ENCODE results near the gene SPATA3.
"Not testable (repeated sequence)": the region's sequence is repeated elsewhere in the genome, so short reads cannot be mapped to it uniquely, and the experiment has no call there.

The SPATA3 gene

DNA sequence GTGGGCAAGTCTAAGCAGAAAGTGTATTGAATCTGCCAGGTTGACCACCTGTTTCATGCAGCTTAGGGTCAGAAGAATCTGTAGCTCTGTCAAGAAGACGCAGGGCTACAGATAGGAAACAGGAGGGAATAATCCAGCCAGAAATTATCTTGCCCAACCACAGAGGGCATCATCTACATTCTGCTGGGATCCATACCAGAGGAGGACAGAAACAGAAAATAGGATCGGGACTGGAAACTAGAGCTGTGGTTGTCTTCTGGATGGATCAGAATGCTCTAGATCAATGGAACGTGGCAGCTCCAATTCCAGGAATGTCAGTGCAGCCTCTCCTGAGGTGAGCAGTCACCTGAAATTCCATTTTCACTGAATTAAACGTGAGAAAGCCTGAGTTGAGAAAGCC, 3.6 kb downstream of the SPATA3 start:
- no peak for DNase-seq

DNA sequence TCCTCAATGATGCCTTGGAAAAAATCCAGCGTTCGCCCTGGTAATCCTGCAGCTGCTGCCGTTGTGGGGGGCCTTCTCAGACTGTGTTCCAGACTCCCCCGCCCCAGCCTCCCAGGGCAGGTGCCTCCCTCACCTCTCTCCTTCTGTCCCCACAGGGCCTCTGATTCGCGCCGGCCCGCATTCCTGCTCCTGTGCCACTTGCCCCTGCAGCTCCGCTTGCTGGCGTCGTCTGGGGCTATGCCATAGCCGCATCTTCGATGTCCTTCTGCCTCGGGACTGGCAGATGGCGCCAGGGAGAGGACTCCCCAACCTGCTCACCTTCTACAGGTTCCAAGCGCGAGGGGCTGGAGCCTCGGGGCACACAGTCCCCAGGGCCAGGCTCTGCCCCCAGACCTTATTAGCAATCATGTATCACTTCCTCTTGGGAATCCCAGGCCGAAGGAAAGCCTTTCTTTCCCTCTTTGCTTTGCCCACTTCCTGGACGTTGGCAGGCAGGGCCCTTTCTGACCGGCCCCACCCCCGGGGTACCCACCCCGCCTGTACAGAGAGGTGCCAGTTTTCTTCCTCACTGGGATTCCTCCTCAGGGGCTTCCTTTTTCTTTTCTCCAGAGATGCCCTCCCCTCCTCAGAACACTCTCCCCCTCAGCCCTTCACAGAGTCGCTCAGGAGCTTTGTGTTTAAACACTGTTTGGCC, 4.4 kb downstream of the SPATA3 start:
- DNase-seq, result no peak

DNA sequence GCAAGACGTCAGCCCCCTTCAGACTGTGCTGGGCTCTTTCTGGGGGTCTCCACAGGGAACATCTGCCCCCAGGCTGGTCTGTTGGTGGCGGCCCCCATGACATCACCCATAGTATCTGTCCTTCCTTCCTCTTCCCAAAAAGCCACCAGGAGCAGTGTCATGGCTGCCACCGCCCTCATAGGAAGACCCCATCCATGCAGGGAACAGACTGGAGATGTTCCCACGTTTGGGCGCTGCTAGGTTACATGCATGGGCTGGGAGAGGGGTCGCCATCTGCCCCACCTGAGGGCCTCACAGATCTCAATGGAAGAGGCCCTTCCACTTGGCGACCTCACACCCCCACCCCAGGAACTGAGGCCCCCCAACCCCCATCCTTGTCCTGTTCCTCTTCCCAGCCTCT, 5.1 kb downstream of the SPATA3 start:
- no peak for DNase-seq

DNA sequence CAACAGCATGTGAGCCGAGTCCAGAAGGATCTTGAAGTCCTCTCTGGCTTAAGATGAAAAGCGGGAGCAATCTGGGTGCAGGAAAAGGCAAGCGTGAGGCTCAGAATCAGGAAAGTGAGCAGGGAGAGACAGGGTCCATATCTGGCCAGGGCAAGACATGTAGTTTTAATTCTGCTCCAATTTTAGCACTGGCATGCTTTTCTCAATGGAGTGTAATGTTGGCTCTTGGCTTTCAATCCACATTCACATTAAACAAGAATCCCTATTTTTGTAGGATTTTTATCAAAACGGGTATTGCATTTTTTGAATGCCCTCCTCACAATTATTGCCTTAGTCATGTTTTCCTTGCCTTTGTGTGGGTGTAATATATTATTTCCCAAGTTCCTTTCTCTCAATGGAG, 6.0 kb downstream of the SPATA3 start:
- no peak for DNase-seq

DNA sequence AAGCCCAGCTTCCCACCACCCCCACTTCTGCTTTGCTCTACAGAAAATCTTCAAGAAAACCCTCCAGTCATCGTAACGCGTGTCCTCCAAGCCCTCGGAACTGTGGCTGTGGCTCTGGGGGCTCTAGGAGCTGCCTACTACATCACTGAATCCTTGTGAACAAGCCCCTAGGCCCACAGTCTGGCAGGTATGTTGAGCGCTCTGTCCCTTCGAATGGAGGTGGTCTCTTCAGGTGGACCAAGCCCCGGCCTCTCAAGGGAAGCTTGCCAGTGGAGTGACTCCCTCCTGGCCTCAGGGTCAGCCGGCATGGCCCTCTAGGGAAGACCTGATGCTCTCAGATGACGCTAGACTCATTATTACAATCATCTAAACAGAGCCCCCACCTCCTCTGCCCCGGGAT, 6.7 kb downstream of the SPATA3 start:
- DNase-seq, result no peak

DNA sequence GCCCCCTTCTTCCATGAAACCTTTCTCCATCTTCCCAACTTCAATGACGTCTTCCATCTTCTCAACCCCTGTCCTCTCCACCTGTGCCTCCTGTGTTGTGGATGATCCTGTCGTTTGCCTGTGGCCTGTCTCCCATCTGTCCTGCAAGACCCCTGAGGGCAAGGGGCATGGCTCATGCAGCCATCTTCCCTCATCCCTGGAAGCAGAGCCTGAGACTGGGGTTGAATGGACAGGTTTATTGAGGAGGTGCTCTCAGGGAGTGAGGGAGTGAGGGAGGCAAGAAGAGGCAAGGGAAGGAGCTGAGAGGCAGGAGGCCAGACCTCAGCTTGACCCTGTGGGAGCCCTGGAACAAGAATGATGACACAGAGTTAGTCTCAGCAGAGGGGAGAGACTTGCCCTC, 7.3 kb downstream of the SPATA3 start:
- DNase-seq, result no peak

DNA sequence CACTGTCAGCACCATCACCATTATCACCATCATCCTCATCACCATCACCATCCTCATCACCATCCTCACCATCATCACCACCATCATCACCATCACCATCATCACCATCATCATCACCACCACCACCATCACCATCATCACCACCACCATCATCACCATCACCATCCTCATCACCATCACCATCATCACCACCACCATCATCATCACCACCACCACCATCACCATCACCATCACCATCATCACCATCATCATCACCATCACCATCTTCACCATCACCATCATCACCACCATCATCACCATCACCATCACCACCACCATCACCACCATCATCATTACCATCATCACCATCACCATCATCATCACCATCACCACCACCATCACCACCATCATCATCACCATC, 9.0 kb downstream of the SPATA3 start:
- not testable (repeated sequence) for DNase-seq

DNA sequence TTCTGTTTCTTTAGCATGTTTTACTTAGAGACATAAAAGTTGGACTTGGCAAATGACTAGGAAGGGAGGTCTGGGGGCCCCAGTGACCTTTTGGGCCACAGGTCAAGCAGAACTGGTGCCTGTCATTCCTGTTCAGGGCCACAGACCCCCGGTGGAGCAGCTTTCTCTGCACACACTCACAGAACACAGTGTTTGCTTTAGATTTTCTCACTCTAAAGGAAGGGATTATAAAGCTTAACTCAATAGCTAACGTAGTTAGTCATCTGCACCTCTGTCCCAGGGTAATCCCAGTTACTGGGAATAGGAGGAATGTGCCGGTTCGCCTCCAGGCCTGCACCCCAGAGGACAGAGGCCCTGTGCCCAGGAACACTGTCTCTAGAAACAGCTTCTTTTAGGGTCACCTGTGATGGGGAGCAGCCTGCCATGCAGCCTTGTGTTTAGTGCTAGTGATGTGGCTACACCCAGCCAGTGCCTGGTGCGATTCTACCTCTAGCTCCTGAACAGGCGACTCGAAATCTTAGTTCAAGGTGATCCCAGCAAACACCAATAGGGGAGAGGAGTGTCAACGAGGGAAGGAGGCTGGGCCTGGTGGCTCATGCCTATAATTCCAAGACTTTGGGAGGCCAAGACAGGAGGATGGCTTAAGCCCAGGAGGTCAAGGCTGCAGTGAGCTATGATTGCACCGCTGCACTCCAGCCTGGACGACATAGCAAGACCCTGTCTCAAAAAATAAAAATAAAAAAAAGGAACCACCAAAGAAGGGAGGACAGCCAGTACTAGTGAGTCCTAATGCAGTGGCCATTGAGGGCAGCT, 11.6 kb downstream of the SPATA3 start:
- no peak for DNase-seq

DNA sequence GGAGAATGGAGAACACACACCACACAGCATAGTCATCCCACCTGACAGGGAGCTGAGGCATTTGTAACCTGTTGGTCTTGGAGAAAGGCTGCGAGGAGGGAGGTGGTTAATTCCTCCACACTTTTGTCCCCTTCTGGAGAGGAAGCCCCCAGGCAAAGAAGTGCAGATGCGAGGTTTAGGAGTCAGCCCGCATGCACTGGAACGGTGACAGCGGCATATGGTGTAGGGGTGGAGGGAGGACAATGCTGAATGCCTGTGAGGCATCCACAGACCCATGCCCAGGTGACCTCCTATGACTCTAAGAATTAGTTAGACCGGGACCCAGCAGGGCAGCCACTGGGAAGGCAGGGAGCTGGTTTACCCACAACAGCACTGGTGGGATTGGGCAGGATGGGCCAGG, 12.2 kb downstream of the SPATA3 start:
- DNase-seq, result no peak

DNA sequence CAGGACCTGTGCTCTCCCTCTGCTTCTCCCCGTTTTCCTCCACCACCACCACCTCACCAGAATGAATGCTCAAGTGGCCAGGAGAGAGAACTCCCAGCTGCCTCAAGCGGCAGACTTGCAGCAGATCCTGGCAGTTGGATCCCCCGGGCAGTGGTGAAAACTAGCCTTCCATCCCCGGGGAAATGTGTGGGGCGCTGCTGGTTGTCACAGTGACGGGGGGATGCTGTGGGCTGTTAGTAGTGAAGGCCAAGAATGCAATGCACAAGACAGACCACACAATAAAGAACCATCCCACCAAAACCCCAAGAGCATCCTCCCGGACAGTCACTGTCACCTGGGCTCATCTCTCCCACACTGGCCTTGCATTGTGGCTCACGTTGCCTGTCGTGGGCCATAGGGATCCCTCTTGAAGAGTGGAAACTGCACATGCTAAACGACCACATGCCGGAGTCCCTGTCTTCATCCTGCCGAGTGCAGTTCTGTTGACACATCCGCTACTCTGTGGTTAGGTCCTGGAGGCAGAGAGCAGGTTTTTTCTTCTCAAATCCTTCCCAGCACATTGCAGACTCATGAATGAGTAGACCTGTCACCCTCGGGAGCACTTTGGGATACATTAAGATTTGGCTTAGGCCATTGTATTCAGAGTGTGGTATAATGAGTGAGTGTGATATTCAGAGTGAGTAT, 13.5 kb downstream of the SPATA3 start:
- no peak for DNase-seq

DNA sequence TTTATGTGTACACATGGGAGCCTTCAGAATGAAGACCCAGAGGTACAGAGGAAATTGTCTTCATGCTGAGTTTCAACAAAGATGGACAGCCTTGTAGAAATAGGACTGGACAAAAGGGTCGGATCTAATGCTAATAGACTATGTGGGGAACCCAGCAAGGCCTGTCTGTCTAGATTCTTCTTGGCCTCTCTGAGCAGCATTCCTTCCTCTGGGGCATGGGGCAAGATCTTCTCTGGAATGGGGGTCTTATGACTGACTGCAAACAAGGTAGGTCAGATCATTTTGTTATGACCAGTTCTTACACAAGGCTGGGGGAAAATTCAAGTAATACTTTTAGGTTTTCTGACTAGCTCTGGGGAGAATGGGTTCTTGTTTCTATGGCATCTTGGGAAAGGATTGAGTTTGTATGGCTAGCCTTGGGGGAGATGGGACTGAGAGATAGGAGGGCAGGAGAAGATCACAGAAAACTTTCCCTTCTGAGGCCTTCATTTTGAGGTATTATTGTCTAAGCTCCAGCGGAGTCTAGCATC, 14.3 kb downstream of the SPATA3 start:
- DNase-seq, result no peak

DNA sequence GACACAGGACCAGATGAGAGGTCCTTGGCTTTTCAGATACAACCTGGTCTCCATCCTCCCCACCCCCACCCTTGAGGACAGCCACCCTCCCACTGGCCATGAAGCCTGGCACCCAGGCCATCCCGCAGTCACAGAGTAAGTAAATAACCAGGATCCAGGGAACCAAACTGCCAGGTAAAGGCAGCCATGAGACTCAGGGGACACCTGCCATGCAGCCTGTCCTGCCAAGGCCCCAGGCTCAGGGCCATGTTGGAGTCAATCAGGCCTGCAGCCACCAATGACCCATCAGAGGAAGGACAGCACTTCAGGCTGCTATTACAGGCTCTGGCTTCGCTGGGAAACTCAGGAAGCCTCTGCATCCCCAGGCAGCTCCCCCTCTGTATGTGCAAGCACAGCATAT, 15.6 kb downstream of the SPATA3 start:
- DNase-seq, result no peak

DNA sequence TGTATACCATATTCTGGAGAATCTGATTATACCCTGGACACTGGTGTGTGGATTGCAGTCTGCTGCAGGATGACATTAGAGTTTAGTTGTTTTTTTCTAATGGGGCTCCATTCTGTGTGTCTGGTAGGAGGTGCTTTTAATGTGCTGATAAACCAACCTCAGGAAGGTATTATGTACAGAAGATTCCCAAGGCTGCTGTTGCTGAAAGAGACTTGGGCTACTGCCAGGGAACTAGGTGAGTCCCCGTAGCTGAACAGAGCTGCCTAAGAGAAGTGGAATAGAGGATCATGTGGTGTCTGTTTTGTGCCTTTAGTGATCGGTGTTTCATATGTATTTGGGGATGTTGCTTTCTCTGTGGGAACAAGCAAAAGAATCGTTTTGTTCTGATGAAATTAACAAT, 16.5 kb downstream of the SPATA3 start:
- no peak for DNase-seq

DNA sequence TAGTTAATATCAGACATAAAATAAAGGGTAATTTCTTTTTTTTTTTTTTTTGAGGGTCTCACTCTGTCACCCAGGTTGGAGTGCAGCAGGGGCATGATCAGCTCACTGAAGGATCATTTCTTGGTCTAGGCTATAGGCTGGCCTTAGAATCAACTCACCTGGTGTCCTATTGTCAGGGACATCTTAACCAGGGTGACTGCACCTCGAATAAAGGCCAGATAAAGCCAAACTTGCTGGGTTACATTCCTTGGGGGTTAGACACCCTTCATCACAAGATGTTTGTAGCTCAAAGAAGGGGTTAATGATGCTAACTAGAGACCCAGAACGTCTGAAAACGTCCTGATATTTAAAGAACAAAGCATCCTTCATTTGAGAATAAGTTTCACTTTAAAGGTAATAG, 17.9 kb downstream of the SPATA3 start:
- no peak for DNase-seq

DNA sequence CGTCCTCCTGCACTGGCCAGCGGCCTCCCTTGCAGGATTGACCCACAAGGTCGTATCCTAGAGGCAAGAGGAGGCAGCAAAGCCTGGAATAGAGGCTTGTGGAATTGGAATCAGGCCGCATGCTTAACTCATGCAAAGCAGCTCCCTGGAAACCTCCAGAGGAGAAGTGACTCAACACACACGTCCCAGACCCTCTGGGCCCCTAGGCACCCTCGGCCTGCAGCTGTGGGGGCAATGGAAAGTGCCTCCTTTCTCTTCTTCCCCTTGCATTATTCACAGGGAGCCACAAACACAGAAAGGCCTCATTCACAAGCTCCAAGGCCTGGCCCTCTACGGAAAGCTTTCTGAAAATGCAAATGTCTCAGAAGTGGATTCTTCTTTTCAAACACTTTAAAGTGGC, 19.6 kb downstream of the SPATA3 start:
- no peak for DNase-seq

DNA sequence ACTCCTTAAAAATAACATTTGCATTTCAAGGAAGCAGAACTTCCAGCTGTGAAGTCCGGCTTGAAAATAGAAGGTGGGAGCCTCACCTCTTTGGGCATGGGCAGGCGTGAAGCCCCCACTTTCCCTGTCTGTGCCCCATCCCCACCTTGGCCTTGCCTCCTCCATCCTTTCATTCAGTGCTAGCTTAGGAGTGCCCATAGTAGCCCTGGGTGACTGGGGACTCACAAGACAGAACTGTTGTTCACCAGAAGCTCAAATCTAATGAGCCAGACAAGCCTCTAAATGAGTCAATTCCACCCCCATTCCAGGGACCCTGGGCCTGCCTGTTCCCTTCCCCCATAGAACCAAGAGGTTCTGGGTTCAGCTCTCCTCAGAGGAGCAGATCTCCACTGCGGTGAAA, 20.0 kb downstream of the SPATA3 start:
- DNase-seq, result no peak

DNA sequence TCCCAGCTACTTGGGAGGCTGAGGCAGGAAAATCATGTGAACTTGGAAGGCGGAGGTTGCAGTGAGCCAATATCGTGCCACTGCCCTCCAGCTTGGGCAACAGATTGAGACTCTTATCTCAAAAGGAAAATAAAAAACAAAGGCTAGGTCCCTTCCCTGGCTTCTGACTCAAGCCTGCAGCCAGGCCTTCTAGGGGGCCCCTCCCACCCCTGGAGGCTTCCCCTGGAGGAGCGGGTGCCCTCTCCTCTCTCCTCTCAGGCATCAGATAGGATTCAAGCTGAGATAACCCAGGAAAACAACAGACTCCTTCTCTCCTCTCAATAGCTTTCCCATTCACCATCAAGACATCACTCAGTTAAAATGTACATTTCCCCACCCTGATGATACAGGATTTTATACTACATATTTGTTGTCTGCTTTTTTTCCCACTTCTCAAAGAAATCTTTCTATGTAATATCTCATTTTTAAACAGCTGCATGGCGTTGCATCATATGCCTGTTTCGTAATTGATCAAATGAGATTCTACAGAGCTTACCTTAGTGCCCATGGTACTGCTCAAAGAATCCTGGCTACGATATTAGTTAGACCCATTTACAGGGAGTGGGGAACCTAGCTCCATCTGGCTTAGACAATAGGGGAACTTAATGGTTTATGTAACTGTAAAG, 20.8 kb downstream of the SPATA3 start:
- DNase-seq, result no peak

DNA sequence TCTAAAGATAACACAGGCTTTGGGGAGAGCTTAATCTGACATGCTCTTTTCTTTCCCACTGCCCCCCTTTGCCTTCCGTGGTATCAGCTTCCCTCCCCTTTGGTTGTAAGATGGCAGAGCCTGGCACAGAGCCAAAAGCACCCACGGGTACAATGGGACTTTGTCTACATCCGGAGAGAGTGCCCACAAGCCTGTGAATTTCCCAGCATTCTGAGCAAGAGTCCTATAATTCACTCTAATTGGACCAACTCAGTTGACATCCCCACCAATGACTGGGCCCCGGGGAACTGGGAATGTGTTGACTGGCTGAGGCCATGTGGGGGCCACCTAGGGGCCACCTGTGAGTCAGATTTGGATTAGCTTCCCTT, 21.3 kb downstream of the SPATA3 start:
- no peak for DNase-seq

DNA sequence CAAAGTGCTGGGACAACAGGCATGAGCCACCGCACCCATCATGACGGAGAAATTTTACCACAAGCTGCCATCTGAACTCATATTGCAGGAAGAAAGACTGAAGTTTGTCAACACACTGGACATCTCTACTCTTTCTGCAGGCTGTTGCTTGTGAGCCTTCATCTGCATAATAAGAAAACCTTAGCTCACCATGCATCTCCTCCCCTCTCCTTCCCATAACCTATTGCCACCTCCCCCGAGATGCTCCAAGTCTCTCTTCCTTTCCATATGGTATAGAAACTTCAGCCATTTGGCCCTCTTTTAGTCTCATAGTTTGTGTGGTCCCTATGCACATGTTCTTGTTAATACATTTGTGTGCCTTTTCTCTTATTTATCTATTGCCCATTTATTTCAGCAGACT, 22.3 kb downstream of the SPATA3 start:
- DNase-seq, result no peak

DNA sequence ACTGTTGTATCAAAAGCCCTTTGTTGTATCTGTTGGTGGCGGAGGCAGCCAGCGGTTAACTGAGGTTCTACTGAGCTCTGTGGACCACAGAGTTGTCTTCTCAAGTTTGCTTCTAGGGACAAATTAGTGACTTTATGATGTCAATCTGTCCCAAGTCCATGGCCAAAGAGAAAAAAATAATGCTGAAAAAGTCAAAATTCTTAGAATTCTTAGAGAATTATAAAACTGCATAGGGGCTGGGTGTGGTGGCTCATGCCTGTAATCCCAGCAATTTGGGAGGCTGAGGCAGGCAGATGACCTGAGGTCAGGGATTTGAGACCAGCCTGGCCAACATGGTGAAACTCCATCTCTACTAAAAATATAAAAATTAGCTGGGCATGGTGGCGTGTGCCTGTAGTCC, 29.1 kb downstream of the SPATA3 start:
- not testable (repeated sequence) for DNase-seq

DNA sequence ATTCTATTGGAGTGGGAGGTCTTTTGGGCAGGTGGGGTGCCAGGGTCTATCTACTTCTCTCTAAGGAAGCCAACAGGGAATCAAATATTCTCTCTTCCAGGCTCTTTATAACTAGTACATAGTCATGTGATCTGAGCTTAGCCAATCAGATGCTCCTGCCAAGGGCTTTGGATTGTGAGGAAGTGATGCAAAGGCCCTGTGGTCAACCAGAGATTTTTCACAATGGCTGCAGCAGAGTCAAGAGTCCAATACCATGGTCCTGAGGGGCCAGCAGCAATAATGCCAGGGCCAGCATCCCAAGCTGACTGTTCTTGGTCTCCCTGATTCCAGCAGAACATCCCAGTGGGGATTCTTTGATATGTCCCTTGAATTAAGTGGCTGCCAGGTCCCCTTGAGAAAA, 33.0 kb downstream of the SPATA3 start:
- no peak for DNase-seq

DNA sequence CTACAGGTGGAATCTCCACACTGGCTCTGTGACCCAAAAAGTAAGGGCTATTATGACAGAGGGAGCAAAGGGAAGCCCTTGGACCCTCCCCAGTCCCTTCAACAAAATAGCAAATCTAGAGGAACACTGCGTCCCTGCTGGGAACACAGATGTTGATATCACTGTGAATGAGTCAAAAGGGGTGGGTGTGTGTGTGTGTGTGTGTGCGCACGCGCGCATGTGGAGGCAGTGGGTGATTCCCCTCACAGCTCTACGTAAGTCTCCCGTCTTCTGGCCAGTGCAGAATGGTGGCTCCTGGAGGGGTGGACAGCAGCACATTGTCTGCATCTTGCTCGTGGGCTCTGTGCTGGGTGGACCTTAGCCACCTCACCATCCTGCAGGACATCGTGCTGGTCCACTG, 33.6 kb downstream of the SPATA3 start:
- no peak for DNase-seq

DNA sequence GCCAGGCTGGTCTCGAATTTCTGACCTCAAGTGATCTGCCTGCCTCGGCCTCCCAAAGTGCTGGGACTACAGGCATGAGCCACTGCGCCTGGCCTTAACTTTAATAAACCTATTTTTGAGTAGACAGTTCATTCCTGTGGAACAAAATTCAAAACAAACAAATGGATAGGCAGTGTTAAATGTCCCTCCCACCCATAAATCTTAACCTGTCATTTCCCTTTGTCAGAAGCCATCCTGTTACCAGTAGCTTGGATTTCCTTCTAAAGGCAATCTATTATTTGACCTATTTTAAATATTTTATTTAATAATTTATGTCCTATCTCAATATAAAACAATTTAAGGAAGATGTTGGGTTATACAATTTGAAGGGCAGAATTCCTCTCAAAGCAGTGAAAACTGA, 34.8 kb downstream of the SPATA3 start:
- DNase-seq, result no peak

All from SHP77 treated with DMSO at 0.1 percent for 48 hours (cell line).